Islet of Langerhans (tissue), 1 donor: ENCODE measurements around the gene WWOX.

ENCODE experiments used
- FAIRE-seq: peaks from one replicate; lab custom pipeline; 2011; peaks lifted over from hg19 to GRCh38; lab: Jason Lieb, UNC

WWOX gene

DNA sequence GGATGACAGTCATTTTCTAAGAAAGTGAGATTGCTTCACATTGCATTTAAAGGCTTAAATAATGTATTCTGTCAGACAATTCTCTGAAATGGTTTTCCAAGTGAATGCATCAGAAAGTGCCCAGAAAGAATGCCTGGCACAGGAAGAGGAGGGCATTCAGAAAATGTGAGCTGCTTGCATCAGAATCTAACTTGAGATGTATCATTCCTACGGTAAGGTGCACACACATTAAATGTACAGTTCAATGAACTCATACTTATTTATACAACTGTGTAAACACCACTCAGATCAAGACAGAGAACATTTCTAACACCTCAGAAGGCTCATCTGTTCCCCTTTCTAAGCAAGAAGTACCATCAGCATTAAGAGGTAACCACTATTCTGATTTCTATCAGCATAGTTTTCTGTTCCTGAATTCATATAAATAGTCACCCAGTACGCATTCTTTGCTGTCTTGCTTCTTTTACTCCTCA is 863.0 kb downstream of the WWOX start:
- no peak for FAIRE-seq

DNA sequence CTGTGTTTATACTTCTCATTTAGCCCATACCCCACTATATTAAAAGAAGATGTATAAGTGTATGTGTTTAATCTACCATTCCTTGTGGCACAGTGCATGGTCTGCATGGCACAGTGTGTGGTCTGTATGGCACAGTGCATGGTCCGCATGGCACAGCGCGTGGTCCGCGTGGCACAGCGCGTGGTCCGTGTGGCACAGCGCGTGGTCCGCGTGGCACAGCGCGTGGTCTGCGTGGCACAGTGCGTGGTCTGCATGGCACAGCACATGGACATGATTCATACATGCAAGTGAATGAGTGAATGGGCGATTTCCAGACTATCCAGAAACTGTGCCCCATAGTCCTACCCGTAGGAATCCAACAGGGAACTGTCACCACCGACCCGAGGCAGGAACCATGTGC is 868.5 kb downstream of the WWOX start:
- FAIRE-seq = no peak

DNA sequence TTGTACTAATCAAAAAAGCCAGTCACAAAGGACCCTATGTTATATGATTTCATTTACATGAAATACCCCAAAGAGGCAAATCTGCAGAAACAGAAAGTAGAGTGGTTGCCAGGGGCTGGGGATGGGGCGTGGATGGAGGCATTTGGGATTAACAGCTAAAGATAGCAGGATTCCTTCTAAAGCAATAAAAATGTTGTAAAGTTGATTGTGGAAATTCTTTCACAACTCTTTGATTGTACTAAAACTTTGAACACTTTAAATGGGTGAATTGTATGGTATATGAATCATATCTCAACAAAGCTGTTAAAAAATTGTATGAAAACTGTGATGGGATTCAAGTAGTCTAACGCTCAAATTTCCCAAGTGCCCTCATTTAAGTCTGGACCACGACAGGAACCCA is 870.3 kb downstream of the WWOX start:
- no peak for FAIRE-seq

DNA sequence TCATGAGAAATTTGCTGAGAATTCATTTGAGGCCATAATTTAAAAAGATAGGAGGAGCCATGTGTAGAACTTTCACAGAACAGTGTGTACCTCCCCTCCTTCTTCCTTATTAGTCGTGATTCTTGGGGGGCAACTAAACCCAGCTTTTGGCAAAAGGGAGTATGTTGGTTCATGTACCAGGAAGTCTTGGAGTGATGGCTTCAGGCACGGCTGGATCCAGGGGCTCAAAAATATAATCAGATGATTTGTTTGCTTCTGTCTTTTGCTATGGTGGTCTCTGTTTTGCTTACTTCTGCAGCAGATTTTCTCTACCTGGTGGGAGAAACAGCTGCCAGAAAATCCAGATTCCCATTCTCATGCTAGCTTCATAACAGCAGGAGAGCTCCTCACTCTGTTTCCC is 871.2 kb downstream of the WWOX start:
- FAIRE-seq = no peak

DNA sequence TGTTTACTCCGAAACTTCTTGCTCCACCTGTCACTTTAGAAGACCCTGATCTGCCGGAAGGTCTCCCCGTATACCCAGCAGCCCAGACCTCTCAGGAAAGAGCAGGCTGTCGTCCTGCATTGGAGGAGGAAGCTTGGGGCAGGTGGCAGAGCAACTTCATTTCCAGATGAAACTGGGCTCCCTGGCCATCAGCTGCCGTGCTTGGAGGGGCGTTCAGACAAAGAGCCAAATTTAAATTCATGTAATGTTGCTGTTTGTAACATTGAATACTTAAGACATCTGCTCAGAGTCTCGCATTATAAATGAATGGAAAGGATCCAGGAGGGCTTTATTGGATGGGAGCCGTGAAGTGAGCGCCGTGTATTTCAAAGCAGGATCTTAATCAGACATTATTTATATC is 872.6 kb downstream of the WWOX start:
- FAIRE-seq = no peak

DNA sequence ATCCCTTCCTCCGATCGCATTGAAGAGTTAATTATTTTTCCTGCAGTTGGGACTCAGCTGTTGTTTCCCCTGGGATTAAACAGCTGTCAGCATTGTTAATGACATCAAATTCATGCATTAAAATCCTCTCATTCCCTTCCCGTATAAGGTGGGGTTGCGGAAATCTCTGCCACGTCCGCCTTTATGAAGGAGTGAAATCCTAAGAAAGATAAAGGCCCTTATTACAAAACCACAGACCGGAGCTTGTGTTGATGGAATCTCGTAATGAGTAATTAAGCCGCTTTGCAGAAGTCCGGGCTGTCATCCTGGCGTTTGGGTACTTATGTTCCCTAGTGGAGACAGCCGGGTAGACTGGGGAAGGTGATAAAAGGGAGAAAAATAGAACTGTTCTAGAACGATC is 873.5 kb downstream of the WWOX start:
- no peak for FAIRE-seq

DNA sequence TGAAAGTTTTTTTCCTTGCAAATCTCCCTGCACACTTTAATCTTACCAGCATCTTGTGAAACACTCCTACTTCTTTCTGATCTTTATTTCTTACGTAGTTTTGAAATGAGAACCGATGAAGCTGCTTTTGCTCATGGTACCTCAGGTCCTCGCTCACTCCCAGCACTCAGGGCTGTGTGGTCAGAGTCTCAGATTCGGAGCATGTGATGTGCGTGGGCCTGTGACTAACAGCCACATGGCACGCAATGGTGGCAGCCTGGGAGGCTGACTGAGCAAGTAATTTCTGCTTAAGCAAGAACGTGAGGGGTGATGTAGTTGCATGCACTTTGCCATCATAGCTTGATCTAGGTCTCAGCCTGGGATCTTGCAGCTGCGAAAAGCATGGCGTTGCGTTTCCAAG is 876.8 kb downstream of the WWOX start:
- no peak for FAIRE-seq

DNA sequence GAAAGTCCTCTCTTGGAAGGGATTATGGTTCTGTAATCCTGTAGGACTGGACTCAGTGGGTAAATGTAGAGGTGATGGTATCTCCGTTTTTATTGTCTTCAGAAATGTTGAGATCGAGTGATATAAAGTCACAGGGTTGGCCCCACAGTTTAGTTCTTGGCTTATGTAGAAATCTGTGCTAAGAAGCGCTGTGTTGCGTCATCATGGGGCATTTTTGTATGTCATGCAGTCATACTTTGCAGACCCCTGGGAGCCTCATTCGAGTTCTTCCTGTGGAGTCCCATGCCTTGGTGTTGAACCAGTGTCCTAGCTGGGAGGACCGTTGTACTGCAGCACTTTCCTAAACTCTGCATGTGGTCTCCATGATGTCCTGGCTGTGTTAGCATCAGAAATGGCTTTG is 881.4 kb downstream of the WWOX start:
- FAIRE-seq = no peak

DNA sequence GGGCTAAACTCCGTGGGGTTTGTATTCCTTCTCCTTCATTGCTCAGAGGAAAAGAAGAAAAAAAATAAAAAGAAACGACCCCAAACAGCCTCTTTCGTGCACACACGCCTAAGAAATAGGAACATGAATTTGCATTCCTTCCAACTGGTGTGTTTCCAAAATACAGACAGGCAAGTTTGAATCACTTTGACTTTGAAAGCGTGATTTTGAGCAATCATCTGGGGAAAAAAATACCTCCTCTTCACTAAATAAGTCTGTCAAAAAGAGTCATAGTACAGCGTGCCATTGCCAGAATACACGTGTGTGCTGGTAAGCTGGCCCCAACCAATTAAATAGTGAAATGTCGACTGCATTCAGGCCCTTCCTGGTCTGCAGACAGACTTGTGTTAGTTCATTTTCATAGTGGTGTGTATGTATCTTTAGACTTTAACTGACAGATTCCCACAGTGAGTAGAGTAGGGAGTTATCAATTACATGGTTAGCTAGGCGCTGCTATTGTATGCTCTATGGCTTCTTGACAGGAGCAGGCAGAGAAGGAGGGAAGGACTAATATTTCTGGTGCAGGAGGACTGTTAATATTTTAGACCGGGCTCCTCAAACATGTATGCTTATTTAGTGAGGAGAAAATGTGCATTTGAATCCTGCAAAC is 882.8 kb downstream of the WWOX start:
- FAIRE-seq = no peak

DNA sequence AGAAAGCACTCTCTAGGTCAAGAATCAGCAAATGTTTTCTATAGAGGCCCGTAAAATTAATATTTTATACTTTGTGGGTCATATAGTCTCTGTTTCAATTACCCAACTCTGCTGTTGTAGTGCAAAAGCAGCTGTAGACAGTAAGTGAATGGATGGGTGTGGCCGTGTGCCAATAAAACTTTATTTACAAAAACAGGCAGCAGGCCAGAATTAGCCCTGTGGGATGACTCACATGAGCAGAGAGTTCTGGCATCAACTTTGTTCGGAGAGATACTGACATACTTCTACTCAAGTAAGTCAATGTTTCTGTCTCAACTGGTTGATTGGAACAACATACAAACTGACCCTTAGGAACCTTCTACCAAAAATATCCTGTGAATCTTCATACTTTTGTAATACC is 884.9 kb downstream of the WWOX start:
- no peak for FAIRE-seq

DNA sequence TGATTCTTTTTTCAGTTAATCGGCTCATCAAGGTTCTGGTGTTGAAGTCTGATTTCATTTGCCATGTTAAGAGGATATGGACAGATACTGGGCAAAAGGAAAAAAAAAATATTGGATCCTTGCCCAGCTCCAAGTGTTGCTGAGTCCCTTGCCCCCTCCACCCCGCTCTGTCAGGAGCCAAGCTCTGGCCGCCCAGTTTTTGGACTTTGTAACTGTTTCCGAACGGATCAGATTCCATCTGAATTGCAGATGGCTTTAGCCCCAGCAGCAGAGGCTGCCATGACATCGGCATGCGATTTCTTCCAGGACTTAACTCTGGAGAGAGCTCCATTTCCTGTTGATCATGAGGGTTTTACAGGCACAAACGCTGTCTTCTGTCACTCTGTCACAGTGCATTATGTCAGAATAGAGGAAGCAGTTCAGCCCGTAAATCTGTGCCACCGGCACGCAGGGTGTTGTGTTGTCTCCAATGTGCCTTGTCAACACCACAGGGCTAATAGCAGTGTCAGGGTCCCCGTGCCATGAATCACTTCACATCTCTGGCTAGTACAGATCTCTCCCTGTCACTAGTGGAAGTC is 885.5 kb downstream of the WWOX start:
- FAIRE-seq = no peak

DNA sequence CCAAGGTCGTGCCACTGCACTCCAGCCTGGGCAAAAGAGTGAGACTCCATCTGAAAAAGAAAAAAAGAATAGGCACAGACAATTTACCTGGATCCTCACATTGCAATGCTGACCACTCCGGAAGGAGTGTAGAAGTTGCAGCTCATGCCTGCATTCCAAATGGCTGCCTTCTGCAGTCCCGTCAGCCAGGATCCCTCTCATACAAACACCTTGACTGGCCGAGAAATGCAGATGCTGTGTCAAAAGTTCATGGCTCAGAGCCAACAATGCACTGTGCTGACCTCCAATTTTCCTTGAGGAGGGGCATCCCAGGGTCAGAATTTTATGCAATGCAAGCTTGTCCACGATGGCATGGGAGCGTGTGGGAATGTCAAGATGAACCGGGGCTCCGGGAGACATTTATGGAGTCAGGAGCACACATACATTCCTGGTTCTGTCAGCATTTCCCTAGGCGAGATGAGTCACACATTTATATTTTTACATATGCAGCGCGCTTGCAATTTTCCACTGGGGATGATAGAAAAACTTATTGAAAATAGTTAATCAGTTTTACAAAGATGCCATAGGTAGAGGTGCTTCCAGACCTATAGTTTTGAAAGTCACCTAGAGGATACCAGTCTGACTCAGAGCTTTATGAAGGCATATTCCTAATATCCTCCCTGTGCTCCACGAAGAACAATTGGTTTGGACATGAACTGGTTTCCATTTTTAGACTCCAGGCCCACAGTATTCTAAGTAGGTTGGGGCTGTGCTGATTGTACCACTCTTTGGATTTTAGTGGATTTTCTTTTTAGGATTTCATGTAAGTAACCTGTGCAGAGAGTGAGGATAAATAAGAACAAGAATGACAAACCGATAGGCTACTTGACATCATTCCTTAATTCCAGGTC is 886.5 kb downstream of the WWOX start:
- no peak for FAIRE-seq

DNA sequence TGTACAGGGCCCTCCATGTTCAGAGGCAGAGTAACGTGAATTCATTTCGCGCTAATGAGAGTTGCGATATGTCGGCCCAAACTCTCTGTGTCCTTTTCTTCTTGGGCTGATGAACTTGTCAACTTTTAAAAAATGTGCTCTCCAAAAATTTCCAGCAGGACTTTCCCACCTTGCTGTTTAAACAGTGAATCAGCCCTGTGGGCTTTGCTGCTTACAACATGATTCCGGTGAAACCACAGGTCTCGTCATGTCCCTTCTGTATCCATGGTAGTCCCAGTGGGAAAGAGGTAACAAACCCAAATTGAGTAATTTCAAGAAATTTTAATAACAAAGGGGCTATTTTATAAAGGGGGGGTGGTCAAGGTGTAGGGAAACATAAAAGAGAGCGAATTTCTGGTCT is 888.2 kb downstream of the WWOX start:
- no peak for FAIRE-seq

DNA sequence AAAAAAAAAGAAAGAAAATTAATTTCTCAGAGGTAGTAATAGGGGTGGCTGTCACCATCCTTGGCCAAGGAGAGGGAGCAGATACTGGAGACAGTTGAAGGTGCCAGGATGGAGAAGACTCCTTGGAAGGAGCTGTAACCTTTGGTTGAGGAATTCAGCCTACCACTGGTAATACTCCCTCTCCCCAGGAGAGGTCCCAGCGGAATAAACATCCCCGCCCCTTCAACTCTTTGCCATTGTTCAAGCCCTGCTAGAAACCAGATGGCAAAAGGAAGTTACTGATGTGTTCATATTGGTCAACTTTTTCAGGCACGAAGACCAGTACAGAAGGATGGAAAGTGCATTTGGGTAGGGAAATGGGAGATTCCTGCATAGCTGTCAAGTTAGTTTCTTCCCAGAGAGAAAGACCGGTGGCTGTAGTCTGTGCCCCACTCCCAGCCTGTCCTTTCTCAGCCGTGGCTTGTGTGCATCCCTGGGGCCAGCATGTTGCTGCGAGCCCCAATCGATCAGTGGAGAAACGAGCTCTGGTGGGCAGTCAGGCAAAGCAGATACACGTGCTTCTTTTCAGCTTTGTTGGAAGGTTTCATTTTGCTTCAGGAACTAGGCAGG is 889.0 kb downstream of the WWOX start:
- FAIRE-seq = no peak

DNA sequence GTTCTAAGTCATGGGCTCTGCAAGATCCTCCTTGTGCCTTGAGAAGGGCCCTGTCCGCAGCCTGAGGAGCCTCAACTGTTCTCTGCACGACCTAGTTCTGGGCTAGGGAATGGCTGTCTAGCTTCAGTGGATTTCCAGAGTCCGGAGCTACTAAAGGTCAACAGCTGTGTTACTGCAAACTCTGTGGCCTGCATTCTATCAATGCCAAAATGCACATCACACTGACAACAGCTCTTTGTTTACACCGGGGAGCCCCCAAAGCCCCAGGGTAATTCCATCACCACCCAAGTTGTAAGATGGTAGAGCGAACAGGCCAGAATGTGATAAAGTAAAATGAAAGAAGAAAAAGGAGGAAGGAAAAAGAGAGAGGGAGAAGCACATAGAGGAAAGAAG is 890.9 kb downstream of the WWOX start:
- FAIRE-seq = no peak

DNA sequence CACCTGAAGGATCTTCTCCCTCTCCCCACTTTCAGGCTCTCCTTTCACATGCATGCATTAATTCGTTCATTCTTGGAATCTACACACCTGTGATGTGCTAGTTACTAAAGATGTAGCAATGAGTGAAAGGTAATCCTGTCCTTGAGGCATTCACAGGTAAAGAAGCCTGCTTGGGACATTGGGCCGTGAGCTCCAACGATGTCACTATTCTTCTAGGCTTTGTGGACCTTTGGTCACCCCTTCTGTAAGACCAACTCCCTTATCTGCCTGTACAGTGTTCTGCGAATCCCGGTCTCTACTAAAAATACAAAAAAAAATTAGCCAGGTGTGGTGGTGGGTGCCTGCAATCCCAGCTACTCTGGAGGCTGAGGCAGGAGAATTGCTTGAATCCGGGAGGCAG is 892.5 kb downstream of the WWOX start:
- no peak for FAIRE-seq

DNA sequence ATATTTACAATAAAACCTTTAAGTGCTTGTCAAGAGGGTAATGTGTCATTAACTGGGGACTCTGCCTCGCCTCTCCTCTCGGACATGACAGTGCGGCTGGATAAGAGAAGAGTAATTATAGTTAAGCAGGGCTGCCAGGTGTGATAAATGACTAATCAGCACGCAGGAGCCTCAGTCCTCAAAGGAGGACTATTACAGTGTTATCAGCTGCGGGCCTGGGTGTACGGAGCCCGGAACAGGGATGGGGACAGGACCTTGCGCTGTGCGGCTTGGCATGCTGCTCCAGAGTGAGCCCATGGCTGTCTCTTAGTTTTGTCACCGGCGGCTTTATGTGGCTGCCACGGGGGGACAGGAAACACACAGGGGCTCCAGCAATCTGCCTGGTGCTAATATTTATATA is 893.9 kb downstream of the WWOX start:
- FAIRE-seq = no peak

DNA sequence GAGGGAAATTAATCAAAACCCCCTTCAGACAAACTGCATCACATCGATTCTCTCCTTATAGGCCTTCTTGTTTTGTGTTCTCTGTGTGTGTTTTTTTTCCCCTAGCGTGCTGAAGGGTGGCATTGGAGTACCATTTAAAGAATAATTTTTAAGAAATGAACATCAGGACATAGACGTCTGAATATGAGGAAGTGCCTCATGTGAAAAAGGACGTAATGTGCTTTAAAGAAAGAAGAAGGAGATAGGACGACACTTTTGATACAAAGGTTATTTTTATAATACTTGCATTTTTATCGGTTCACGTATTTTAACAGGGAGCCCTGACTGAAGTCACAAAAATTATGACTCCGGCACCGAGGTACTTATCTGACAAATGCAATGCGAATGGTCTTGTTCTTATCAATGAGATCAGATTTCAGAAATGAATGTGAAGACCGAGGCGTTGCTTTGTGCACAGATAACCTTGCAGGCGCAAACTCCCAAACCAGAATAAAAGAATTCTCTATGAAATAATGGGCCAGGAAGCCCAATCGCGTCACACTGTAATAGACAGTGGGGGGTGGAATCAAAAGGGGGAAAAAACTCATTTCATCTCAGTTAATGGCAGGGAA is 894.8 kb downstream of the WWOX start:
- FAIRE-seq = no peak

DNA sequence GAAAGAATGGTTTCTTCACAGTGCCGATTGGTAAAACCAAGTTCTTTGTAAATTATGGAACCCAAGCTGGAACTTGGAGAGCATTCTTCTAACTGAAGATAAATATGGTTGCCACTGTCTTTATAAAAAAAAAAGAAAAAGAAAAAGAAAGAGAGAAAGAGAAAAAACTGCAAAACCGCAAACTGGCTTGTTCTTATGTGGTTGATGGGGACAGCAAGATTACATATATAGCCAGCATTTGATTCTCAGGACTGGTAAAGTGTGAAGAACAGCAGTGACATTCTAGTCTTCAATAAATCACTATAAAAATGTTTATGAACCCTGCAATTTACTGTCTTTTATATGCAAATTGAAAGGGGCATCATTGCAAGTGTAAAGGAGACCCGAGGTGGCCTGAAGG is 896.0 kb downstream of the WWOX start:
- no peak for FAIRE-seq

DNA sequence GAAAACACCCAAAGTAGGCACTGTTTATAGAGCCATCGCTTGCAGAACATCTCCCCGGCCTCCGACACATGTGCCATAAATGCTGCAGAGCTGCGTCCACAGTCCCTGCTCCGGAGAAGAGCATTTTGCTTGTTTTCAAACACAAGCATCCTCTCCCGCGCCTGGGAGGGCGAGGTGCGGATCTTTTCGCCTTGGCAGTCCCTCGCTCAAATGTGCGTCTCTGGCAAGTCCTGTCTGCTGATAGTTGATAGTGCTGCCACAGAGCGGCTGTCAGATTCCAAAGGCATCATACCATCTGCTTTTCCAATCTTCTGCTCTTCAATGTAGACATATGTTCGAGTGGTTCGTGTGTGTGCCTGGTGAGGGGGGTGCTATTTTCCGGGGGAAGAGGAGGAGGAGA is 897.3 kb downstream of the WWOX start:
- FAIRE-seq = no peak

DNA sequence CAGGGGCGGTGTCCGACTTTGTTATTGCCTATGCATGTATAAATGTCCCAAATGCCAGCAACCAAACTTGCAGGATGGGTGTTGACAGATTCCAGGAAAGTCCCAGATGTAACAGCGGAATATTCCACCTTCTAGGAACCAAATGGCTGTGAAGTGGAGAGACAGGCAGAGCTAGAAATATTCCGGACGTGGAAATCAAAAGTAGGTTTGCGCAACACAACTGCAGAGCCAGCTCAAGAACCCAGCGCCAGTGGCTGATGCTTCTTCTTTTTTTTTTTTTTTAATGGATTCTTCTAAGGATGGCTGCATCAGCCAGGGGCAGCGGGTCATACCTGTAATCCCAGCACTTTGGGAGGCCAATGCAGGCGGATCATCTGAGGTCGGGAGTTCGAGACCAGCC is 899.4 kb downstream of the WWOX start:
- FAIRE-seq = no peak

DNA sequence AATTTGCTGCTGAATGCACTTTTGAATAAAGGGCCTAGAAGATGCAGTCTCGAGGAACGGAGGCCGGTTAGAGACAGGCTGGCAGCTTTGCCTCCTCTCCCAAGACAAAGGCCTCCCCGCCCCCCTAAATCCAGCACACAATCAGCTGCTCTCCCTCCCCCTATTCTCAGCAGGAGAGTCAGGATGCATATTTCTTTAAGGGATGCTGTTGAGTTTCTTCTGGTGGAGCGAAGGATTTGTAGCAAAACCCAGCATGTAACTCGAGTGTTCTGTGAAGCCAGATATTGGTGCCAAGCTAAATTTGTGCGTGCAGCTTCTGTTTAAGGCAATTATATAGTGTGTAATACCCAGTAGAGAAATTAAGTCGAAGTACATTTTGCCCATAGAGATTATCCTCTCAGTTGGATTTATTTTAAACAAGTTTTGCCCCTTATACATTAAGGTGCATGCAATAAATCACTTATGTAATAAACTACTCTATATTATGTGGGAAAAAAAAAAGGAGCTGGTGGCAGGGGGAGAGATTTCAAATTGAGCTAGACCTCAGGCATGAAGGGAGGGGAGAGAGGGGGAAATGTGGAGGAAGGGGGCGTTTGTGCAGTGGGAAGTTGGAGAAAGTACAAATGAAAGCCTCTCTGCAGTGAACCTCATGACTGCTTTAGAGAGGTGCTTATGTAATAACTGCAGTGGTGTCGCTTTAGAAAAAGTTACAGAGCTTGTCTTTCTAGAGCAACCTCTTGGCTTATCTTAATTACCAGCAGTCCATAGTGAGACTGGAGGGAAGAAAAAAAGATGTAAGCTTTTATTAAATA is 901.9 kb downstream of the WWOX start:
- no peak for FAIRE-seq
